ENCODE data around the gene LONRF3.
A peak's percentile ranks its signal among the peaks of the same experiment; 100 is the strongest.

The LONRF3 gene

GRCh38 chrX:119040432-119040831, 66.0 kb downstream of the LONRF3 start:
- no peak for DNase-seq

- DNase-seq: no peak
Measured at GRCh38 chrX:119041175-119041574, 66.8 kb downstream of the LONRF3 start.

- DNase-seq: no peak
Measured at GRCh38 chrX:119042040-119042439, 67.6 kb downstream of the LONRF3 start.

GRCh38 chrX:119042996-119043395, 68.6 kb downstream of the LONRF3 start:
- no peak for DNase-seq

- no peak for DNase-seq
Measured at GRCh38 chrX:119045884-119046283, 71.5 kb downstream of the LONRF3 start.

- DNase-seq: no peak
Measured at GRCh38 chrX:119055687-119056086, 81.3 kb downstream of the LONRF3 start.

GRCh38 chrX:119062750-119063374, 88.4 kb downstream of the LONRF3 start:
- DNase-seq: peak; percentile 32

GRCh38 chrX:119063428-119063827, 89.0 kb downstream of the LONRF3 start:
- DNase-seq: no peak

GRCh38 chrX:119067023-119067739, 92.8 kb downstream of the LONRF3 start:
- DNase-seq: peak; percentile 28

Measured in NCI-H2029 (cell line).